AG04449 (cell line): Measurements from ENCODE around the gene SUPT3H.

ENCODE experiments used
- CTCF ChIA-PET: fragments of 350-600 bp; formaldehyde crosslinking; extraction: SDS; loops from one replicate; lab custom pipeline; 2021; ENCODE audit warnings: antibody characterized with exemption; lab: Yijun Ruan, JAX
- POLR2A ChIA-PET: fragments of 400-600, 350-600 bp; formaldehyde crosslinking; extraction: SDS; loops from one replicate; lab custom pipeline; 2020; ENCODE audit warnings: antibody characterized with exemption, inconsistent platforms; lab: Yijun Ruan, JAX
- DNase-seq: peaks from one replicate; pipeline ENCODE4 v3.0.0-alpha.2; 2010; ENCODE audit warnings: low read depth, low spot score
- H3K4me3 ChIP-seq: 2 replicates; pipeline ENCODE4 v1.5.1; 2011; ENCODE audit warnings: low read depth, mild to moderate bottlenecking, control low read depth, low read length
- TF ChIP-seq, protein P1 (sequence below): IDR thresholded peaks from one replicate; pipeline ENCODE4 v1.5.1; 2011; ENCODE audit warnings: mild to moderate bottlenecking, moderate library complexity, low read length, control low read depth, inconsistent platforms; ENCODE audit not compliant: insufficient read depth; ENCODE audit errors: missing control alignments

SUPT3H gene

DNA sequence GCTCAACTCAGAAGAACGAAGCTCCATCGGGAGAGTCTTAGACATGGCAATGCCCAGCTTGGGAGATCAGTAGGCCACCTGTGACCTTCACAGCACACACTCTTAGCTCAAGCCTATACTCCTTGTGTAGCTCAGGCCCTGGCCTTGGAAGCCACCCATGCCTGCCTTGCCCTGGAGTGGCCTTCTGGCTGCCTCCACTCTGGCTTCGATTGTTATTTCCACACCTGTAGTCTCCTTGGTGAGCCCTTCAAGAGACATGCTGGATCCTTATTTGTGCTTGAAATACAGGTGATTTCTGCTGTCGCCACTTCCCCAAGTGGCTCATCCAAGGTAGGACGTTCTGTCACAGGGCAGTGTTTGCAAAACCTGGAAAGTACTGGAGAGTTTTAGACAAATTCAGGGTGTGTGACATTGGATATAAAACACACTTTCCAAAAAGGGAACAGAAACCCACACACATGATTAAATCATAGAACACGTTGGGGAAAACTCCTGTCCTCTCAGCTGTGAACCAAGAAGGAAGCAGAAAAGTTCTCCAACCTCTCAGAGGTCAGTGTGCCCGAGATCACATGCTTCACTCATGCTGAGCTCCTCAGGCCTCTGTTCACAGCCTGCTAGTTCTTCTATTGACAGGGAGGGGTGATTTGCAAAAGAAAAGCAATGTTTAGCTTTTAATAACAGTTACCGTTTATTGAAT, 598.5 kb downstream of the SUPT3H start:
- H3K4me3 ChIP-seq, result no peak overlapping the region
- DNase-seq, result no peak
- CTCF ChIA-PET, result interaction anchor here (1.7 to 1.9 kb wide), 2 partner anchors 9 to 304 kb away, joined by 5 to 9 read pairs; no protein-coding TSS in a partner anchor
- POLR2A ChIA-PET, result no interaction called here
- TF ChIP-seq, protein P1, sequence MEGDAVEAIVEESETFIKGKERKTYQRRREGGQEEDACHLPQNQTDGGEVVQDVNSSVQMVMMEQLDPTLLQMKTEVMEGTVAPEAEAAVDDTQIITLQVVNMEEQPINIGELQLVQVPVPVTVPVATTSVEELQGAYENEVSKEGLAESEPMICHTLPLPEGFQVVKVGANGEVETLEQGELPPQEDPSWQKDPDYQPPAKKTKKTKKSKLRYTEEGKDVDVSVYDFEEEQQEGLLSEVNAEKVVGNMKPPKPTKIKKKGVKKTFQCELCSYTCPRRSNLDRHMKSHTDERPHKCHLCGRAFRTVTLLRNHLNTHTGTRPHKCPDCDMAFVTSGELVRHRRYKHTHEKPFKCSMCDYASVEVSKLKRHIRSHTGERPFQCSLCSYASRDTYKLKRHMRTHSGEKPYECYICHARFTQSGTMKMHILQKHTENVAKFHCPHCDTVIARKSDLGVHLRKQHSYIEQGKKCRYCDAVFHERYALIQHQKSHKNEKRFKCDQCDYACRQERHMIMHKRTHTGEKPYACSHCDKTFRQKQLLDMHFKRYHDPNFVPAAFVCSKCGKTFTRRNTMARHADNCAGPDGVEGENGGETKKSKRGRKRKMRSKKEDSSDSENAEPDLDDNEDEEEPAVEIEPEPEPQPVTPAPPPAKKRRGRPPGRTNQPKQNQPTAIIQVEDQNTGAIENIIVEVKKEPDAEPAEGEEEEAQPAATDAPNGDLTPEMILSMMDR, result no peak
